Astrocyte of the cerebellum (primary cell): ENCODE measurements around the gene SYNCRIP.
"Not testable (repeated sequence)": the region's sequence is repeated elsewhere in the genome, so short reads cannot be mapped to it uniquely, and the experiment has no call there.

ENCODE experiments used
- DNase-seq: peaks from one replicate; pipeline ENCODE4 v3.0.0-alpha.2; 2011; ENCODE audit warnings: low read depth
- H3K4me3 ChIP-seq: 2 replicates; pipeline ENCODE4 v1.5.1; 2011; ENCODE audit warnings: mild to moderate bottlenecking, low read depth, low read length, moderate library complexity
- CTCF ChIP-seq: IDR thresholded peaks from 2 replicates; pipeline ENCODE4 v1.5.1; 2012; ENCODE audit warnings: low read length, low read depth, moderate library complexity, mild to moderate bottlenecking; ENCODE audit errors: missing control alignments
- in situ Hi-C: cut with HindIII; loops from 2 replicates; pipeline ENCODE4 v1.10.0; 2017; ENCODE audit warnings: low sequenced_read_pairs

Gene SYNCRIP

DNA sequence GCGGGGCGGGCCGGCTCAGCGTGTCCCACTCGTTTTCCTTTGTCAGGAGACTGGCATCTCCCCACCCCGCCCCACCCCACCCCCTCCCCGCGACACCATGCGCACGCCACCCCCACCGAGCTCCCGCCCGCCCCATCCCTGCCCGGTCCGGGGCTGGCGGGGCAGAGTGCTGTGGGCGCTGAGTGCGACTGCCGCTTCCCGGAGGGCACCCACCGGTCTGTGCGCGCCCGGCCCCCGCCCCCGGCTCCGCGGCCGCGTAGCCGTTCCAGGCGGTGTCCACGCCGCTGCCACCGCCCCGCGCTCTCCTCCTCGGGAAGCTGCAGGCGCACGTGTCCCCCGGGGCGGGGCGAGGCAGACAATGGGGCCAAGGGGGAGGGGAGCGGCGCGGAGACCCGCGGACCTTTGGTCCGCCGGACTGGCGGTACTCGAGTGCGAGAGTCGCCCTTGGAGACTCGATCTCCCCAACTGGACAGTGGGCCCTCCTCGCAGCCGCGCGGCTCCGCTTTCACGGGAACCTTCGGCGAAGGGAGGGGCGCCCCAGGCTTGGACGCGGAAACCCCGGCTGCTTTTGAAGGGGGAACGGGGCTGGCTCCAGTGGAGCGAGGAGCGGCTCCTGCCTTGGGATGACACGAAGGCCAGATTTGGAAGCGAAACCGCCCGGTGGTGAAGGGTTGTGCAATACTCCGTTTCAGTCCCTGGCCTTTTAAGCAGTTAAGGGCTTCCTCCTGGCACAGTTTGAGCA lies 1.0 kb upstream of the SYNCRIP start:
- H3K4me3 ChIP-seq = peak overlapping the region; percentile 57
- peak; percentile 91 for DNase-seq
- no peak for TF ChIP-seq CTCF
- in situ Hi-C loops = loop anchor here (5.0 kb wide), 1 partner anchor 46 kb away; no protein-coding TSS in a partner anchor

DNA sequence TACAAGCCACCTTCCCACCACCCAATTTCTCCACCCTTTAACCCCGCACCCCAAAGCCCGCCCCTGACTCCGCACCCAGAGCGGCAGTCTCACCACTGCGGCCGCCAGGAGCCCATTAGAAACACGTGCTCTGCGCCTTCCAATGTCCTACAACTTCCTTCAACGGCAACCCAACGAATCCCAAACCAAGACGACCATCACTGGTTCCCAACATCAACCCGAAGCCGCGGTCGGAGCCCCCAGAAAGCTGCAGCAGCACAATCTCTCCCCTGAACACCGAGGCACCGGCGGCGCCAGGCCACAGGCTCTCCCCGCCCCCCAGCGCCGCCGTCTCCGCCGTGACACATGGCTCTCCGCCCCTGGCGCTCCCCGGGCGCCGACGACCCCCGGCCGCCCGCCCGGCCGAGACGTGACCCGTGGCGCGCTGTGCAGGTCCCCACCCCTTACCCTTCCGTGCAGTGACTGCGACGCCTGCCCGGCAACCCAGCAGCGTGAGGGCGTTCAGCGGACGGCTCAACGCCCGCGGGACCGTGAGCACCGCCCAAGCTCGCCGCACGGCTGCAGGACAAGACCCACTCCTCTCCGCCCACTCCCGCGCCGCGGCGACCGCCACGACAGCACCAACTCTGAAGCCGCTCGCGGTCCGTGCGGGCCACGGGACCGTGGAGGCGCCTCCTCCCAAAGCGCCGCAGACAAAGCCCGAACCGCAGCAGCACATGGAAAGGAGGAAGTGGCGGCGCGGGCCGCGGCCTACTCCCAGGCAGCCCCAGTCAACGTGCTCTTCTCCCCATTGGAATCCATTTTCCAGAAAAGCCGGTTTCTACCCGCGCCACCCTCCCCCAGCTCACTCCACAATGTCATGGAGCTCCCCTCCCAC lies 551 bp downstream of the SYNCRIP start:
- no peak for TF ChIP-seq CTCF
- peak overlapping the region; percentile 98 for H3K4me3 ChIP-seq
- in situ Hi-C loops = loop anchor here (5.0 kb wide), 1 partner anchor 45 kb away; no protein-coding TSS in a partner anchor
- peak; percentile 16 for DNase-seq

DNA sequence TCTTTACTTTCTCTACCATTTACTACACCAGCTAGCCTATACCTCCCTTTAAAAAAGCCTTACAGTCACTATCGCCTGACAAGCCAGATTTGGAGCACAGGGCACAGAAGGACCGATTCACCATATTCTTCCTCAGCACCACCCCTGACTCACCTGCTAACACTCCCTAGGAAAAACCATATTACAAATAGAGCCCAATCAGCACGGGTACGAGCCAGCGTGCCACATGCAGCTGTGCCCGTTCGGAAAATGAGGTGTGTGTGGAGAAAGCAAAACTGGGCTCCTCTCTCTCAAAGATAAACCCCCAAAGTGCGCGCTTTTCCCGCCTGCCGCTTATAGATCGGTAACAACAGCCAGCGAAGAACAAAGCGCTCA lies 1.2 kb downstream of the SYNCRIP start:
- DNase-seq = no peak
- in situ Hi-C loops = loop anchor here (5.0 kb wide), 1 partner anchor 44 kb away; no protein-coding TSS in a partner anchor
- no peak for TF ChIP-seq CTCF
- H3K4me3 ChIP-seq = peak overlapping the region; percentile 98

DNA sequence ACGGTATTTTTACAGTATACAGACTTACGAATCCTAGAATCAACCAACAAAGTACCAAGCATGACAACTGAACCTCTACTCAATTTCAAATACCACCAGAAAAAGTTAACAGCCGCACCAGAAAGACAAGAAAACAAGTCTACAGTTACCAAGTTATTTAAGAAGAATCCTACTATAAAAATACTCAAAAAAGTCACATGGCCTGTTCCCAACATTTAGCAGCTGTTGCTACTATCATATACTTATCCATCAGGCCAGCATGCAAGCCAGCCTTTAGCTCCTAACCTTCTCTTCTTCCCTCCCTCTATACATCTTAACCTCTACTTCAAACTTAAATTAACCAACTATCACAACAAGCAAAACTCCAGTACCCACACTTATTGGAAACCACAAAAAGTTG lies 1.9 kb downstream of the SYNCRIP start:
- peak overlapping the region; percentile 98 for H3K4me3 ChIP-seq
- DNase-seq = no peak
- in situ Hi-C loops = loop anchor here (5.0 kb wide), 1 partner anchor 44 kb away; no protein-coding TSS in a partner anchor
- no peak for TF ChIP-seq CTCF

DNA sequence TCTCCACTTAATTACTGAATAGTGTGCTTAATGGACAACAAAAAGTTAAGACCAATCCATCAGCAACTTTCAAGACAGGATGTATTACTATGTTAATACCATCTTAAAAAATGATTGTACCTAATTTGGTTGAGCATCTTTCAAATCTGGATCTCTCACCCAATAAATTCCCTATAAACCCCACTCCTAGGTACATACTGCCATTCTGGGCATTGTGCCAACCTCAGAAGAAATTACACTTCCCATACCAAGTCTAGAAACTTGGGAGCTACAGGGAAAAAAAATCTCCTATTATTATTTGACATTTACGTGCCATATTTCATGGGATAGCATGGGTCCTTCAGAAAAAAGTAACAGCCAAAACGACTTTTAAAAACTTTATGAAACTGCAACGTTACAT lies 5.1 kb downstream of the SYNCRIP start:
- TF ChIP-seq CTCF = no peak
- no peak overlapping the region for H3K4me3 ChIP-seq
- in situ Hi-C loops = no loop called here
- no peak for DNase-seq

DNA sequence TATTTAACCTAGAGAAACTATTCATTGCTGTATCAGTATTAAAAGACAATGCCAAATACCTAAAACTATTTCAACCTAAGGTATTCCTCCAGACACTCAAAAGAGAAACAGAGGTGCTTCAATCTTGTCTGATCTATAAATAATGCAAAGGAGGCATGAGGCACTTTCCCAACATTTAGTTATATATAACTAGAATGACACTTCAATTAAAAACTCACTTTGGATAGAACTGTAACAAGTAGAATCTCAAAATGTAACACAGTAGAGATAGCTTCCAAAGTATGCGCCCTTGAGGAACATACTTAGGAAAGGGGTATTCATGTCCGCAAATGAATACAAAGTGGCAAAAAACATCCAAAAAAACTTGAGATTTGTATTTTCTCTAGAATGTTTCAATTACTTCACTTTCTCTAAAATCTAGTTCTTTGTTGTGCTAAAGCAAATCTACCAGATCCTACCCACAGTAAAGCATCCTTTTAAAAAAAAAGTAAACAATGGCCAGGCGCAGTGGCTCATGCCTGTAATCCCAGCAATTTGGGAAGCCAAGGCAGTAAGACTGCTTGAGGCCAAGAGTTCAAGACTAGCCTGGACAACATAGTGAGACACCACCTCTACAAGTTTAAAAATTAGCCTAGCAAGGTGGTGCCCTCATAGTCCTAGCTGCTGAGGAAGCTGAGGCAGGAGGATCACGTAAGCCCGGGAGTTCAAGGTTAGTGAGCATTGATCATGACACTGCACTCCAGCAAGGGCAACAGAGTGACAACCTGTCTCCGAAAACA lies 10.3 kb downstream of the SYNCRIP start:
- DNase-seq = no peak
- H3K4me3 ChIP-seq = no peak overlapping the region
- no peak for TF ChIP-seq CTCF
- in situ Hi-C loops = no loop called here

- in situ Hi-C loops, H3K4me3 ChIP-seq, DNase-seq: not testable (repeated sequence)
Measured at GRCh38 chr6:85631117-85631516, 11.6 kb downstream of the SYNCRIP start.
